Measurements from ENCODE around the gene KIF21B. TPM values are rescaled to one million over a fixed set of nuclear protein-coding genes. Genes with fewer than 3 reads are reported as not detected.

KIF21B gene, protein sequence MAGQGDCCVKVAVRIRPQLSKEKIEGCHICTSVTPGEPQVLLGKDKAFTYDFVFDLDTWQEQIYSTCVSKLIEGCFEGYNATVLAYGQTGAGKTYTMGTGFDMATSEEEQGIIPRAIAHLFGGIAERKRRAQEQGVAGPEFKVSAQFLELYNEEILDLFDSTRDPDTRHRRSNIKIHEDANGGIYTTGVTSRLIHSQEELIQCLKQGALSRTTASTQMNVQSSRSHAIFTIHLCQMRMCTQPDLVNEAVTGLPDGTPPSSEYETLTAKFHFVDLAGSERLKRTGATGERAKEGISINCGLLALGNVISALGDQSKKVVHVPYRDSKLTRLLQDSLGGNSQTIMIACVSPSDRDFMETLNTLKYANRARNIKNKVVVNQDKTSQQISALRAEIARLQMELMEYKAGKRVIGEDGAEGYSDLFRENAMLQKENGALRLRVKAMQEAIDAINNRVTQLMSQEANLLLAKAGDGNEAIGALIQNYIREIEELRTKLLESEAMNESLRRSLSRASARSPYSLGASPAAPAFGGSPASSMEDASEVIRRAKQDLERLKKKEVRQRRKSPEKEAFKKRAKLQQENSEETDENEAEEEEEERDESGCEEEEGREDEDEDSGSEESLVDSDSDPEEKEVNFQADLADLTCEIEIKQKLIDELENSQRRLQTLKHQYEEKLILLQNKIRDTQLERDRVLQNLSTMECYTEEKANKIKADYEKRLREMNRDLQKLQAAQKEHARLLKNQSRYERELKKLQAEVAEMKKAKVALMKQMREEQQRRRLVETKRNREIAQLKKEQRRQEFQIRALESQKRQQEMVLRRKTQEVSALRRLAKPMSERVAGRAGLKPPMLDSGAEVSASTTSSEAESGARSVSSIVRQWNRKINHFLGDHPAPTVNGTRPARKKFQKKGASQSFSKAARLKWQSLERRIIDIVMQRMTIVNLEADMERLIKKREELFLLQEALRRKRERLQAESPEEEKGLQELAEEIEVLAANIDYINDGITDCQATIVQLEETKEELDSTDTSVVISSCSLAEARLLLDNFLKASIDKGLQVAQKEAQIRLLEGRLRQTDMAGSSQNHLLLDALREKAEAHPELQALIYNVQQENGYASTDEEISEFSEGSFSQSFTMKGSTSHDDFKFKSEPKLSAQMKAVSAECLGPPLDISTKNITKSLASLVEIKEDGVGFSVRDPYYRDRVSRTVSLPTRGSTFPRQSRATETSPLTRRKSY (N-terminal part only)
- under 1 TPM; under 0.01 to 0.33 TPM for total RNA-seq

GRCh38 chr1:201023517-201023902 is at the start of gene KIF21B:
KIF21B (minus strand) TSS chr1:201023714; CDS start chr1:201023383, 331 bp downstream.

Small RNA genes within 50 kb of the gene (small RNA-seq; reads per million reads assigned to genes)
- 0 reads per million in 2 donors for gene RNU6-704P

Other genes starting within 250 kb of the KIF21B start
- gene GPR25, start 150.7 kb downstream of the KIF21B start, total RNA-seq = not detected
- gene INAVA, start 128.8 kb downstream of the KIF21B start, total RNA-seq = under 1 TPM; under 0.01 to 0.33 TPM
- gene CACNA1S, start 88.7 kb upstream of the KIF21B start, total RNA-seq = not detected
- not detected for gene ASCL5, start 103.5 kb upstream of the KIF21B start, total RNA-seq
- 10 to 100 TPM; 43.7 to 49.0 TPM for gene TMEM9, start 130.8 kb upstream of the KIF21B start, total RNA-seq
- gene IGFN1, start 167.1 kb upstream of the KIF21B start, total RNA-seq = not detected